HepG2 (cell line): ENCODE measurements around the gene OSBPL9. TPM values are rescaled to one million over a fixed set of nuclear protein-coding genes. Genes with fewer than 3 reads are reported as not detected.

ENCODE experiments used
- ATAC-seq: fragments of 200-7000 bp; cut with Tn5 transposase; 3 replicates; pipeline ENCODE4 v1.9.1; 2020; ENCODE audit warnings: mild to moderate bottlenecking, moderate library complexity
- BruUV-seq: library from RNA; stranded (reverse); fragments of 400-500 nt; replicated peaks from 2 replicates; lab custom pipeline; 2021; lab: Mats Ljungman, UMichigan
- CTCF ChIA-PET: fragments of 300-600 bp; formaldehyde crosslinking; extraction: SDS; loops from one replicate; lab custom pipeline; 2021; ENCODE audit warnings: low total read pairs, inconsistent platforms, low intra/inter-chr PET ratio; lab: Yijun Ruan, JAX
- POLR2A ChIA-PET: fragments of 350-600 bp; sonication (Branson Sonifier 250); formaldehyde crosslinking; loops from one replicate; lab custom pipeline; 2020; ENCODE audit warnings: antibody characterized with exemption, inconsistent platforms; lab: Yijun Ruan, JAX
- DNase-seq: peaks from one replicate; pipeline ENCODE4 v3.0.0-alpha.2; 2015; ENCODE audit warnings: low spot score
- FAIRE-seq: peaks from 3 replicates; lab custom pipeline; 2011; peaks lifted over from hg19 to GRCh38; lab: Jason Lieb, UNC
- H2AFZ ChIP-seq: one replicate; pipeline ENCODE4 v1.6.1; 2011; ENCODE audit warnings: low read length, inconsistent platforms
- H3K27ac ChIP-seq: fragments of 300-600 bp; 3 replicates; pipeline ENCODE4 v1.8.0; 2011; ENCODE audit warnings: mixed run types, mild to moderate bottlenecking, mixed read lengths, low read length, inconsistent platforms; ENCODE audit not compliant: insufficient read depth; ENCODE audit errors: extremely low read length
- H3K27me3 ChIP-seq, 2 experiments: fragments of 200-600 bp in 1 of 2; 2 replicates in 1 of 2; 3 replicates in 1 of 2; pipeline versions ENCODE4 v1.6.0 to v1.8.0; 2011; ENCODE audit warnings: low read length in 2 of 2, mild to moderate bottlenecking in 2 of 2, moderate library complexity in 2 of 2, inconsistent platforms in 1 of 2; ENCODE audit not compliant: insufficient read depth in 2 of 2, control insufficient read depth in 1 of 2
- H3K36me3 ChIP-seq, 2 experiments: fragments of 200-600 bp in 1 of 2; replicated peaks in 1 of 2; 2 replicates in 1 of 2; 3 replicates in 1 of 2; pipeline versions ENCODE4 v1.5.1 to v1.8.0; 2011; ENCODE audit warnings: low read length in 2 of 2, inconsistent platforms in 1 of 2; ENCODE audit not compliant: insufficient read depth in 2 of 2, control insufficient read depth in 1 of 2
- H3K4me1 ChIP-seq: 2 replicates; pipeline ENCODE4 v1.5.1; 2012; ENCODE audit warnings: low read length, inconsistent platforms; ENCODE audit not compliant: insufficient read depth
- H3K4me2 ChIP-seq: 2 replicates; pipeline ENCODE4 v1.6.0; 2011; ENCODE audit warnings: low read depth, low read length, inconsistent platforms
- H3K4me3 ChIP-seq, 3 experiments: fragments of 200-600 bp in 1 of 3; sonication (generic), shearing (Covaris generic) in 1 of 3; replicated peaks in 1 of 3; 2 replicates each; pipeline ENCODE4 v1.5.1; 2011 to 2016; ENCODE audit warnings: low read length in 3 of 3, inconsistent platforms in 2 of 3, low read depth in 2 of 3, mild to moderate bottlenecking in 2 of 3, control low read depth in 1 of 3, mixed read lengths in 1 of 3; ENCODE audit not compliant: insufficient read depth in 1 of 3
- H3K79me2 ChIP-seq: one replicate; pipeline ENCODE4 v1.6.1; 2011; ENCODE audit warnings: low read length, inconsistent platforms; ENCODE audit not compliant: insufficient read depth
- H3K9ac ChIP-seq: 2 replicates; pipeline ENCODE4 v1.6.0; 2011; ENCODE audit warnings: mild to moderate bottlenecking, low read depth, low read length, inconsistent platforms; ENCODE audit not compliant: insufficient read depth
- H3K9me3 ChIP-seq: 2 replicates; pipeline ENCODE4 v1.5.1; 2012; ENCODE audit warnings: mild to moderate bottlenecking, low read length
- H4K20me1 ChIP-seq: 2 replicates; pipeline ENCODE4 v1.6.0; 2011; ENCODE audit warnings: inconsistent platforms, mild to moderate bottlenecking, low read length, moderate library complexity; ENCODE audit not compliant: insufficient read depth
- HDAC1 ChIP-seq: sonication (generic); formaldehyde crosslinking; IDR thresholded peaks from 2 replicates; pipeline ENCODE4 v1.5.1; 2020; ENCODE audit warnings: mild to moderate bottlenecking, missing genetic modification reagents
- HNRNPL ChIP-seq: fragments of 200-400 bp; formaldehyde crosslinking; IDR thresholded peaks from 2 replicates; pipeline ENCODE4 v1.6.1; 2017; ENCODE audit warnings: mild to moderate bottlenecking, low read depth, low read length
- MIXL1 ChIP-seq: IDR thresholded peaks from 2 replicates; pipeline ENCODE4 v1.6.1; 2016
- MTA1 ChIP-seq: sonication (generic); formaldehyde crosslinking; IDR thresholded peaks from 2 replicates; pipeline ENCODE4 v1.4.0; 2020; ENCODE audit warnings: missing genetic modification reagents, mild to moderate bottlenecking, borderline replicate concordance
- NFKBIZ ChIP-seq: IDR thresholded peaks from 2 replicates; pipeline ENCODE4 v1.6.1; 2018; ENCODE audit warnings: missing genetic modification reagents, missing compliant biosample characterization
- NRL ChIP-seq: sonication (generic); formaldehyde crosslinking; IDR thresholded peaks from 2 replicates; pipeline ENCODE4 v1.5.0; 2020; ENCODE audit warnings: missing genetic modification reagents, mild to moderate bottlenecking, moderate library complexity, borderline replicate concordance
- PHB2 ChIP-seq: fragments of 450-650 bp; IDR thresholded peaks from 2 replicates; pipeline ENCODE4 v1.6.1; 2018; ENCODE audit not compliant: partially characterized antibody
- RXRB ChIP-seq: IDR thresholded peaks from 2 replicates; pipeline ENCODE4 v1.6.1; 2016; ENCODE audit warnings: borderline replicate concordance, missing genetic modification reagents, missing compliant biosample characterization
- YY1 ChIP-seq: IDR thresholded peaks from 2 replicates; pipeline ENCODE4 v1.6.1; 2011; ENCODE audit warnings: low read length, low read depth, moderate library complexity, mild to moderate bottlenecking; ENCODE audit not compliant: insufficient read depth, insufficient replicate concordance
- ZBTB2 ChIP-seq: sonication (generic); formaldehyde crosslinking; IDR thresholded peaks from 2 replicates; pipeline ENCODE4 v1.8.0; 2022; ENCODE audit warnings: low read depth, missing genetic modification reagents
- ZNF550 ChIP-seq: sonication (generic); formaldehyde crosslinking; IDR thresholded peaks from 2 replicates; pipeline ENCODE4 v1.4.0; 2020; ENCODE audit warnings: mild to moderate bottlenecking, missing genetic modification reagents, borderline replicate concordance
- whole genome bisulfite sequencing: methylation state at CpG from one replicate; pipeline ENCODE4 v1.1.6; 2017; ENCODE audit warnings: low lambda C conversion rate; 5-methylcytosine and 5-hydroxymethylcytosine counted together
- in situ Hi-C: cut with HindIII; loops from 2 replicates; pipeline ENCODE4 v1.10.0; 2017; ENCODE audit warnings: low pct_unique_long_range_greater_than_20kb; ENCODE audit not compliant: extremely low pct_ligation_motif_present
- intact Hi-C: fragments of 100-400 bp; cut with micrococcal nuclease; formaldehyde crosslinking; loops from one replicate; pipeline ENCODE4 v1.10.0; 2022; ENCODE audit not compliant: unreplicated experiment
- polyA plus RNA-seq, 8 experiments: library from polyadenylated mRNA; depleted of rRNA in 3 of 8; stranded (reverse) in 7 of 8; unstranded in 1 of 8; fragments of >200 nt; fragmentation: Illumina TruSeq in 4 of 8; extraction: Trizol in 4 of 8; gene quantifications; 2 replicates each; pipeline versions ENCODE4 v1.2.1 to v1.2.3, GENCODE V29; 2011 to 2016; ENCODE audit warnings: low read depth in 4 of 8, missing spikeins in 1 of 8, mixed read lengths in 1 of 8; ENCODE audit not compliant: insufficient read depth in 1 of 8
- total RNA-seq, 5 experiments: library from RNA; depleted of rRNA; stranded (reverse); fragments of >200 nt; fragmentation: Illumina TruSeq; extraction: Trizol; gene quantifications; 2 replicates each; pipeline ENCODE4 v1.2.3, GENCODE V29; 2016; ENCODE audit warnings: low read depth in 1 of 5
- TF ChIP-seq, protein P1 (sequence below): sonication (generic); formaldehyde crosslinking; IDR thresholded peaks from 2 replicates; pipeline ENCODE4 v1.4.0; 2020; ENCODE audit warnings: mild to moderate bottlenecking, low read depth, missing genetic modification reagents

Gene OSBPL9
- total and polyA plus RNA-seq, 2 of the 13 experiments (the other 11 are each of a cell fraction or from before 2014, with no cell fraction given) = 83.6 to 142 TPM

DNA sequence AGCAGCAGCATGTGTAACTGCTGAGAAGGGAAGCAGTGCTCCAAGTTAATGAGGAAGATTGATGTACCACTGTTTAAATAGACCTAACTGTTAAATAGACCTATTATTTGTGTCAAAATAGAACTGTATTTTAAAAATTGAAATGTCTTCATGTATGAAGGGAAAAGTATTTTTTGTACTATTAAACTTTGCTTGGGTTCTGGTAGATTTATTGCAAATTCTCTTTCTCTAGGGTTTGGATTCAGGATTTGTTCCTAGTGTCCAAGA, 128.3 kb downstream of the OSBPL9 start:
- no peak for DNase-seq
- no peaks in the 10 kb centered on the region for H3K4me1 ChIP-seq
- in situ Hi-C loops = no loop called here
- no peak overlapping the region for H3K4me3 ChIP-seq
- no peaks in the 10 kb centered on the region for H4K20me1 ChIP-seq
- no peak overlapping the region for H2AFZ ChIP-seq
- intact Hi-C loops = no loop called here
- H3K9me3 ChIP-seq = no peaks in the 10 kb centered on the region
- TF ChIP-seq HDAC1 (CRISPR knock-in tag) = no peak
- TF ChIP-seq ZNF550 (CRISPR knock-in tag) = no peak
- TF ChIP-seq NRL (CRISPR knock-in tag) = no peak
- no peak overlapping the region for H3K4me2 ChIP-seq
- FAIRE-seq = no peak
- ATAC-seq = no peak
- ChIA-PET POLR2A (no interaction called here), CTCF (no interaction called here)
- H3K27ac ChIP-seq = no peak overlapping the region
- no TSS peak for BruUV-seq
- H3K27me3 ChIP-seq = no peaks in the 10 kb centered on the region
- H3K36me3 ChIP-seq = peaks cover 0 to 11% of the 10 kb centered on the region in 2 experiments; a peak in 2 of 5 replicates
- H3K9ac ChIP-seq = no peak overlapping the region
- peaks cover 39% of the 10 kb centered on the region for H3K79me2 ChIP-seq

- TF ChIP-seq PHB2 = no peak
- TF ChIP-seq ZBTB2 (CRISPR knock-in tag) = no peak
- no peak for TF ChIP-seq MTA1 (CRISPR knock-in tag)
- no peak for TF ChIP-seq MIXL1 (CRISPR knock-in tag)
- TF ChIP-seq NFKBIZ (CRISPR knock-in tag) = no peak
- TF ChIP-seq RXRB (CRISPR knock-in tag) = no peak
- no peak for TF ChIP-seq YY1
- no peak for TF ChIP-seq HNRNPL
- TF ChIP-seq, protein P1, sequence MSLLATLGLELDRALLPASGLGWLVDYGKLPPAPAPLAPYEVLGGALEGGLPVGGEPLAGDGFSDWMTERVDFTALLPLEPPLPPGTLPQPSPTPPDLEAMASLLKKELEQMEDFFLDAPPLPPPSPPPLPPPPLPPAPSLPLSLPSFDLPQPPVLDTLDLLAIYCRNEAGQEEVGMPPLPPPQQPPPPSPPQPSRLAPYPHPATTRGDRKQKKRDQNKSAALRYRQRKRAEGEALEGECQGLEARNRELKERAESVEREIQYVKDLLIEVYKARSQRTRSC (CRISPR knock-in tag) = no peak
- TF ChIP-seq, all 625 proteins: peak for 0
- CTCF ChIA-PET = no interaction called here
- WGBS = 99% methylated on average over 3 of the region's 3 CpGs
- H3K4me3 ChIP-seq = no peak overlapping the region
- H3K36me3 ChIP-seq = peaks cover 10 to 32% of the 10 kb centered on the region in 2 experiments
- ATAC-seq (no peak), DNase-seq (no peak), FAIRE-seq (no peak)
- H2AFZ ChIP-seq = no peak overlapping the region
- intact Hi-C loops (no loop called here), in situ Hi-C loops (no loop called here)
- no peaks in the 10 kb centered on the region for H4K20me1 ChIP-seq
- no peaks in the 10 kb centered on the region for H3K9me3 ChIP-seq
- H3K27ac ChIP-seq = no peak overlapping the region
- POLR2A ChIA-PET = no interaction called here
- BruUV-seq = no TSS peak
- H3K4me1 ChIP-seq = no peaks in the 10 kb centered on the region
- H3K27me3 ChIP-seq = no peaks in the 10 kb centered on the region
- H3K79me2 ChIP-seq = peaks cover 9% of the 10 kb centered on the region
- H3K4me2 ChIP-seq = no peak overlapping the region
- H3K9ac ChIP-seq = no peak overlapping the region
These were observed 132.3 kb downstream of the OSBPL9 start for GRCh38 chr1:51749151-51749550.
